Measurements from ENCODE around the gene NEURL3. TPM values are rescaled to one million over a fixed set of nuclear protein-coding genes. Genes with fewer than 3 reads are reported as not detected.

The NEURL3 gene
- total RNA-seq, 3 donors from 2014 or later: 2.1 to 5.2 (median 2.3) TPM

- DNase-seq: peak; percentile 49 to 78 (median 60)
- TF ChIP-seq CTCF (IDR thresholded peaks at IDR 0.05): no peak
- ATAC-seq: peak; percentile 15
- H3K4me3 ChIP-seq: peak overlapping the region; percentile 59
- intact Hi-C loops (cut with DNase I, micrococcal nuclease): no loop called here
- H3K9me3 ChIP-seq: no peaks in the 10 kb centered on the region
- H3K36me3 ChIP-seq (ENCODE audit: low read depth): no peaks in the 10 kb centered on the region
- peaks cover 42% of the 10 kb centered on the region for H3K4me1 ChIP-seq (ENCODE audit: low read depth)
Observed at GRCh38 chr2:96537734-96538486, 32.8 kb upstream of the NEURL3 start.

GRCh38 chr2:96537066-96537733 is 32.0 kb upstream of the NEURL3 start:
- H3K36me3 ChIP-seq (ENCODE audit: low read depth): no peaks in the 10 kb centered on the region
- TF ChIP-seq CTCF (IDR thresholded peaks at IDR 0.05): no peak
- DNase-seq (peak; percentile 82 to 92 (median 83)), ATAC-seq (peak; percentile 50)
- intact Hi-C loops (cut with DNase I, micrococcal nuclease): no loop called here
- H3K4me1 ChIP-seq (ENCODE audit: low read depth): peaks cover 48% of the 10 kb centered on the region
- H3K4me3 ChIP-seq: peak overlapping the region; percentile 59
- no peaks in the 10 kb centered on the region for H3K9me3 ChIP-seq

GRCh38 chr2:96536445-96537065 is 31.4 kb upstream of the NEURL3 start, which contains the start of gene ARID5A:
TSS of gene ARID5A (plus strand) at chr2:96536752. CDS start at chr2:96536827, 75 bp downstream.
- peak; percentile 95 to 97 (median 97) for DNase-seq
- peak within 1 kb of the TSS; percentile 59 for H3K4me3 ChIP-seq
- intact Hi-C loops (cut with DNase I, micrococcal nuclease): no loop called here
- ATAC-seq: peak; percentile 78
- no peak for TF ChIP-seq CTCF (IDR thresholded peaks at IDR 0.05)
- peaks cover 52% of the 10 kb centered on the region for H3K4me1 ChIP-seq (ENCODE audit: low read depth)
- H3K36me3 ChIP-seq (ENCODE audit: low read depth): no peaks in the 10 kb centered on the region
- no peaks in the 10 kb centered on the region for H3K9me3 ChIP-seq

- ATAC-seq (no peak), DNase-seq (peak in 2 of 3 donors; percentile 26 to 29)
- no peak for TF ChIP-seq CTCF (IDR thresholded peaks at IDR 0.05)
- H3K36me3 ChIP-seq (ENCODE audit: low read depth): no peaks in the 10 kb centered on the region
- H3K4me1 ChIP-seq (ENCODE audit: low read depth): peaks cover 56% of the 10 kb centered on the region
- no peaks in the 10 kb centered on the region for H3K9me3 ChIP-seq
- intact Hi-C loops (cut with DNase I, micrococcal nuclease): no loop called here
- no peak overlapping the region for H3K4me3 ChIP-seq
Observed at GRCh38 chr2:96535331-96535730, 30.2 kb upstream of the NEURL3 start.

GRCh38 chr2:96534701-96535181 is 29.6 kb upstream of the NEURL3 start:
- ATAC-seq (peak; percentile 1), DNase-seq (peak in 2 of 3 donors; percentile 32 to 43)
- H3K36me3 ChIP-seq (ENCODE audit: low read depth): no peaks in the 10 kb centered on the region
- no peak for TF ChIP-seq CTCF (IDR thresholded peaks at IDR 0.05)
- H3K9me3 ChIP-seq: no peaks in the 10 kb centered on the region
- intact Hi-C loops (cut with DNase I, micrococcal nuclease): no loop called here
- H3K4me3 ChIP-seq: no peak overlapping the region
- H3K4me1 ChIP-seq (ENCODE audit: low read depth): peaks cover 56% of the 10 kb centered on the region
